CD4-positive, alpha-beta memory T cell (primary cell): Measurements from ENCODE around the gene SH3RF1. TPM values are rescaled to one million over a fixed set of nuclear protein-coding genes. Genes with fewer than 3 reads are reported as not detected.

Experiments
- CTCF ChIA-PET: fragments of 350-600 bp; sonication (Branson Sonifier 250); formaldehyde crosslinking; loops from one replicate; lab custom pipeline; 2021; ENCODE audit warnings: inconsistent platforms; ENCODE audit not compliant: partially characterized antibody; lab: Charles Lee
- POLR2A ChIA-PET: fragments of 350-600 bp; sonication (Branson Sonifier 250); formaldehyde crosslinking; loops from one replicate; lab custom pipeline; 2021; ENCODE audit not compliant: partially characterized antibody; lab: Charles Lee
- DNase-seq, 5 donors: peaks; one replicate each; pipeline versions ENCODE4 v3.0.0 to v3.0.0-alpha.2; 2020 to 2022; ENCODE audit warnings: mixed read lengths in 1 of 5
- H3K27ac ChIP-seq: one replicate; pipeline ENCODE4 v1.7.0; 2013; ENCODE audit warnings: low read depth, low read length
- H3K27me3 ChIP-seq: 2 replicates; pipeline ENCODE4 v1.7.0; 2013; ENCODE audit warnings: mild to moderate bottlenecking, low read length, moderate library complexity; ENCODE audit not compliant: insufficient read depth
- H3K36me3 ChIP-seq: 2 replicates; pipeline ENCODE4 v1.7.0; 2013; ENCODE audit warnings: mild to moderate bottlenecking, low read length, moderate library complexity; ENCODE audit not compliant: insufficient read depth
- H3K4me1 ChIP-seq: 2 replicates; pipeline ENCODE4 v1.7.0; 2013; ENCODE audit warnings: mild to moderate bottlenecking, low read length, moderate library complexity; ENCODE audit not compliant: insufficient read depth
- H3K4me3 ChIP-seq, 2 donors: one replicate each; pipeline ENCODE4 v1.7.0; 2013; ENCODE audit warnings: low read length in 2 of 2, mild to moderate bottlenecking in 1 of 2
- H3K9me3 ChIP-seq, 2 donors: one replicate each; pipeline ENCODE4 v1.7.0; 2013; ENCODE audit warnings: low read length in 2 of 2, control low read depth in 1 of 2; ENCODE audit not compliant: control insufficient read depth in 1 of 2
- H3K27ac Mint-ChIP-seq, 7 donors: one replicate each; pipeline ENCODE4 v1.8.0; 2020 to 2021; ENCODE audit warnings: mixed read lengths in 7 of 7, mild to moderate bottlenecking in 6 of 7, inconsistent platforms in 3 of 7, moderate library complexity in 3 of 7
- H3K27me3 Mint-ChIP-seq, 2 donors: one replicate each; pipeline ENCODE4 v1.8.0; 2020 to 2021; ENCODE audit warnings: mixed read lengths in 2 of 2
- H3K36me3 Mint-ChIP-seq, 2 donors: one replicate each; pipeline ENCODE4 v1.8.0; 2020 to 2021; ENCODE audit warnings: mixed read lengths in 2 of 2, inconsistent platforms in 1 of 2, mild to moderate bottlenecking in 1 of 2
- H3K4me1 Mint-ChIP-seq, 4 donors: one replicate each; pipeline ENCODE4 v1.8.0; 2020 to 2021; ENCODE audit warnings: mixed read lengths in 4 of 4, mild to moderate bottlenecking in 1 of 4
- H3K4me3 Mint-ChIP-seq, 8 donors: one replicate each; pipeline ENCODE4 v1.8.0; 2020 to 2021; ENCODE audit warnings: mixed read lengths in 8 of 8, mild to moderate bottlenecking in 7 of 8, moderate library complexity in 6 of 8, inconsistent platforms in 3 of 8
- H3K9me3 Mint-ChIP-seq, 8 donors: one replicate each; pipeline ENCODE4 v1.8.0; 2020 to 2021; ENCODE audit warnings: mixed read lengths in 8 of 8, mild to moderate bottlenecking in 5 of 8, inconsistent platforms in 3 of 8, moderate library complexity in 1 of 8
- intact Hi-C: fragments of 100-400 bp; cut with micrococcal nuclease; formaldehyde crosslinking; loops from one replicate; pipeline ENCODE4 v1.15.1; 2023
- polyA plus RNA-seq, 2 donors: library from polyadenylated mRNA; unstranded; fragments of 300-500 nt; fragmentation: Illumina TruSeq; gene quantifications; one replicate each; pipeline ENCODE4 v1.2.3, GENCODE V29; 2021
- total RNA-seq, 2 experiments: library from RNA; stranded (reverse); gene quantifications; one replicate each; pipeline ENCODE4 v1.2.3, GENCODE V29; 2021

Gene SH3RF1
- total and polyA plus RNA-seq, 4 experiments from 2014 or later: 0.11 to 0.15 TPM; not detected in 2

- intact Hi-C loops: no loop called here
- H3K27ac Mint-ChIP-seq: no peak overlapping the region
- no peak for DNase-seq
These were observed 171.6 kb downstream of the SH3RF1 start for GRCh38 chr4:169098969-169099690.

GRCh38 chr4:169098532-169098931 lies 172.2 kb downstream of the SH3RF1 start:
- no peaks in the 10 kb centered on the region for H3K36me3 Mint-ChIP-seq
- H3K27me3 Mint-ChIP-seq: peaks cover 1 to 6% of the 10 kb centered on the region in 2 donors
- intact Hi-C loops: no loop called here
- Histone ChIP-seq H3K27me3 (no peaks in the 10 kb centered on the region), H3K4me1 (no peaks in the 10 kb centered on the region), H3K36me3 (no peaks in the 10 kb centered on the region), H3K9me3 (no peaks in the 10 kb centered on the region), H3K4me3 (no peak overlapping the region), H3K27ac (no peak overlapping the region)
- CTCF ChIA-PET: no interaction called here
- H3K27ac Mint-ChIP-seq: no peak overlapping the region
- POLR2A ChIA-PET: no interaction called here
- H3K9me3 Mint-ChIP-seq: peaks cover 0 to 2% (median 0%) of the 10 kb centered on the region in 8 donors
- no peak overlapping the region for H3K4me3 Mint-ChIP-seq
- DNase-seq: no peak
- no peaks in the 10 kb centered on the region for H3K4me1 Mint-ChIP-seq

More at GRCh38 chr4:169098969-169099690, 171.6 kb downstream of the SH3RF1 start:
- H3K9me3 Mint-ChIP-seq: peaks cover 0 to 2% (median 0%) of the 10 kb centered on the region in 8 donors
- H3K36me3 ChIP-seq: no peaks in the 10 kb centered on the region
- CTCF ChIA-PET: no interaction called here
- H3K4me1 ChIP-seq: no peaks in the 10 kb centered on the region
- no peaks in the 10 kb centered on the region for H3K9me3 ChIP-seq
- H3K27me3 ChIP-seq: no peaks in the 10 kb centered on the region
- POLR2A ChIA-PET: no interaction called here
- H3K27me3 Mint-ChIP-seq: peaks cover 3 to 9% of the 10 kb centered on the region in 2 donors
- no peak overlapping the region for H3K4me3 ChIP-seq
- H3K4me1 Mint-ChIP-seq: no peaks in the 10 kb centered on the region
- H3K27ac ChIP-seq: no peak overlapping the region
- H3K36me3 Mint-ChIP-seq: no peaks in the 10 kb centered on the region
- H3K4me3 Mint-ChIP-seq: no peak overlapping the region

- Histone ChIP-seq H3K9me3 (no peaks in the 10 kb centered on the region), H3K27me3 (no peaks in the 10 kb centered on the region), H3K36me3 (no peaks in the 10 kb centered on the region), H3K27ac (no peak overlapping the region), H3K4me1 (no peaks in the 10 kb centered on the region), H3K4me3 (no peak overlapping the region)
- H3K27me3 Mint-ChIP-seq: peaks cover 1 to 6% of the 10 kb centered on the region in 2 donors
- no peaks in the 10 kb centered on the region for H3K4me1 Mint-ChIP-seq
- ChIA-PET POLR2A (no interaction called here), CTCF (no interaction called here)
- H3K4me3 Mint-ChIP-seq: no peak overlapping the region
- peaks cover 0 to 2% (median 0%) of the 10 kb centered on the region in 8 donors for H3K9me3 Mint-ChIP-seq
- DNase-seq: no peak
- H3K27ac Mint-ChIP-seq: no peak overlapping the region
- intact Hi-C loops: no loop called here
- H3K36me3 Mint-ChIP-seq: no peaks in the 10 kb centered on the region
These were observed 172.7 kb downstream of the SH3RF1 start for GRCh38 chr4:169098054-169098497.

- Histone ChIP-seq H3K4me1 (no peaks in the 10 kb centered on the region), H3K9me3 (no peaks in the 10 kb centered on the region), H3K4me3 (no peak overlapping the region), H3K27ac (no peak overlapping the region), H3K36me3 (no peaks in the 10 kb centered on the region), H3K27me3 (no peaks in the 10 kb centered on the region)
- no peaks in the 10 kb centered on the region for H3K4me1 Mint-ChIP-seq
- DNase-seq: no peak
- no peak overlapping the region for H3K4me3 Mint-ChIP-seq
- H3K27me3 Mint-ChIP-seq: peaks cover 1 to 3% of the 10 kb centered on the region in 2 donors
- ChIA-PET POLR2A (no interaction called here), CTCF (no interaction called here)
- H3K36me3 Mint-ChIP-seq: no peaks in the 10 kb centered on the region
- H3K9me3 Mint-ChIP-seq: peaks cover 0 to 10% (median 5%) of the 10 kb centered on the region in 8 donors
- H3K27ac Mint-ChIP-seq: no peak overlapping the region
- intact Hi-C loops: no loop called here
These were observed 174.5 kb downstream of the SH3RF1 start for GRCh38 chr4:169096221-169096620.

DNA sequence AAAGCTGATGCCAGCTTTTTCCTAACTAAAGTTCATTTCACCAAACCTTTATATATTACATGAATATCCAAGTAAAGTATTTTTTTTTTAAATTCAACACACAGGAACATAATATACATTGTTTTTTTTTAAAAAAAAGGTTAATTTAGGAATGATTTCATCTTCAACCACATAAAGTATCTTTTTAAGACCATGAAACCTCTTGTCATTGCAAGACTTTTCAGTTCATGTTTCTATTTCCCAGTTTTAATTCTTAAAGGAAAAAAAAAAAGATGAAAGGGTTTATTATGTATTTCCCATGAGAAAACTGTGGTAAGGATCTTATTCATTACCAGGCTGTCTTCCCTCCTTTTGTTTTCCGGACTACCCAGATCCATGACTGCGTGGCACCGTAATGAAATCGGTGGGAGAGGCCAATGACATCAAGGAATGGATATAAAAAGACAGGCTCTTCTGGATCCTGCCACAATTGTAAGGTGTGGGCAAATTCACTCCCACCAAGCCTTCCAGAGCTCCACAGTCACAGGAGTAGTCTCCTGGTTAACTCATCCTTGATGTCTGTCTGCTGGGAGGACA lies 176.0 kb downstream of the SH3RF1 start:
- Mint-ChIP-seq H3K27me3 (peaks cover 1 to 3% of the 10 kb centered on the region in 2 donors), H3K27ac (no peak overlapping the region), H3K4me3 (no peak overlapping the region), H3K9me3 (peaks cover 0 to 19% (median 11%) of the 10 kb centered on the region in 8 donors), H3K4me1 (no peaks in the 10 kb centered on the region), H3K36me3 (no peaks in the 10 kb centered on the region)
- Histone ChIP-seq H3K27ac (no peak overlapping the region), H3K27me3 (no peaks in the 10 kb centered on the region), H3K36me3 (no peaks in the 10 kb centered on the region), H3K9me3 (no peaks in the 10 kb centered on the region), H3K4me1 (no peaks in the 10 kb centered on the region), H3K4me3 (no peak overlapping the region)
- ChIA-PET POLR2A (interaction anchor here (0.6 kb wide), 1 partner anchor 723 kb away, joined by 3 read pairs; no protein-coding TSS in a partner anchor), CTCF (no interaction called here)
- intact Hi-C loops: no loop called here
- no peak for DNase-seq

GRCh38 chr4:169092889-169093522 lies 177.8 kb downstream of the SH3RF1 start:
- Mint-ChIP-seq H3K27me3 (peaks cover 1 to 5% of the 10 kb centered on the region in 2 donors), H3K4me1 (no peaks in the 10 kb centered on the region), H3K36me3 (no peaks in the 10 kb centered on the region), H3K4me3 (no peak overlapping the region), H3K27ac (no peak overlapping the region), H3K9me3 (peaks cover 0 to 19% (median 11%) of the 10 kb centered on the region in 8 donors)
- no peak overlapping the region for H3K27ac ChIP-seq
- no peak for DNase-seq
- no peaks in the 10 kb centered on the region for H3K4me1 ChIP-seq
- no peak overlapping the region for H3K4me3 ChIP-seq
- POLR2A ChIA-PET: no interaction called here
- H3K36me3 ChIP-seq: no peaks in the 10 kb centered on the region
- no peaks in the 10 kb centered on the region for H3K9me3 ChIP-seq
- intact Hi-C loops: no loop called here
- CTCF ChIA-PET: no interaction called here
- no peaks in the 10 kb centered on the region for H3K27me3 ChIP-seq

DNA sequence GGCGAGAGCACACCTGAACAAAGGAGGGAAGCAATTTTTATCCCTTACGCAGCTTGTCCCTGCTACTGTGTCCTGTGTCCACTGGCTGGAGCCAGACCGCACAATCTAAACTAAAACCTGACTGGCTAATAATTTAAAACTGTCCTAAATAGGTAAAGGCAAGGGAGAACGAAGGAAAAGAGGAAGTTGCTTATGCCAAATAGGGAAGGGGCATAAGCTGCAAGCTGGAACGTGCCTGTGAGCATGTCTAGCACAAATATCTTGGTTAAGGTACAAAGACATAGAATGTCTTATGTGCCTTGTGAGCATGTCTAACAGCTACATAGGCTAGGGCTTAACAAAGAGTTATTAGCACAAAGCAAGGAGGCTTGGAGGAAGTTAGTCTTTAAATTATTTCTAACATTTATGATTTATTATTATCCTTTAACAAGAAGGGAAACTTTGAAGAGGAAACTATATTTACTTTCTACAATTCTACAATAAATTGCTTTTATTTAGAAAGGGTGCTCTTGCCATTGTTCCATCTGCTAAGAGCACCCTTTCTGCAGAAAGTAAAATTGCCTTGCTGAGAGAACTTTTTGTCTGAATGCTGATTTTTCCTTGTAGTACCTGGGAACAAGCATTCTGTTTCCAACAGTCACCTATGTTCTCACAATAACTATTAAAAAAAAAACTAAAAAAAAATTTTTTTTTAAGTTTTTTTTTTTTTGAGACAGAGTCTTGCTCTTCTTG lies 180.1 kb downstream of the SH3RF1 start:
- no peak for DNase-seq
- Histone ChIP-seq H3K27me3 (no peaks in the 10 kb centered on the region), H3K4me3 (no peak overlapping the region), H3K4me1 (no peaks in the 10 kb centered on the region), H3K27ac (no peak overlapping the region), H3K9me3 (no peaks in the 10 kb centered on the region), H3K36me3 (no peaks in the 10 kb centered on the region)
- Mint-ChIP-seq H3K27ac (no peak overlapping the region), H3K36me3 (no peaks in the 10 kb centered on the region), H3K4me3 (no peak overlapping the region), H3K27me3 (peaks cover 1 to 5% of the 10 kb centered on the region in 2 donors), H3K9me3 (peaks cover 0 to 17% (median 11%) of the 10 kb centered on the region in 8 donors), H3K4me1 (no peaks in the 10 kb centered on the region)
- ChIA-PET CTCF (no interaction called here), POLR2A (no interaction called here)
- intact Hi-C loops: no loop called here
